Sigmoid colon (tissue), 7 donors: ENCODE data around the gene TOM1. TPM values are rescaled to one million over a fixed set of nuclear protein-coding genes. Genes with fewer than 3 reads are reported as not detected.

Experiments
- DNase-seq: peaks from one replicate; pipeline ENCODE4 v3.0.0-alpha.2; 2019
- H3K27ac ChIP-seq, 4 donors: fragments of 200-600 bp; sonication (generic); one replicate each; pipeline ENCODE4 v1.5.1; 2016 to 2019; ENCODE audit warnings: mild to moderate bottlenecking in 1 of 4
- H3K27me3 ChIP-seq, 3 donors: fragments of 200-600 bp; sonication (generic); one replicate each; pipeline ENCODE4 v1.5.1; 2019; ENCODE audit warnings: mild to moderate bottlenecking in 1 of 3
- H3K36me3 ChIP-seq, 4 donors: fragments of 200-600 bp; sonication (generic); one replicate each; pipeline ENCODE4 v1.5.1; 2016 to 2019
- H3K4me1 ChIP-seq, 4 donors: fragments of 200-600 bp; sonication (generic); one replicate each; pipeline ENCODE4 v1.5.1; 2017 to 2019
- H3K4me3 ChIP-seq, 4 donors: fragments of 200-600 bp; sonication (generic); one replicate each; pipeline ENCODE4 v1.5.1; 2017 to 2019; ENCODE audit warnings: mild to moderate bottlenecking in 2 of 4, moderate library complexity in 1 of 4
- H3K9me3 ChIP-seq, 4 donors: fragments of 200-600 bp in 3 of 4; sonication (generic) in 3 of 4; one replicate each; pipeline versions ENCODE4 v1.5.1 to v1.6.1; 2013 to 2019
- CTCF ChIP-seq, 4 experiments: fragments of 450-650 bp in 3 of 4; fragments of 200-600 bp in 1 of 4; IDR thresholded peaks; one replicate each; pipeline ENCODE4 v1.5.1; 2016 to 2019; ENCODE audit warnings: antibody characterized with exemption in 4 of 4, mild to moderate bottlenecking in 3 of 4, moderate library complexity in 2 of 4
- EP300 ChIP-seq, 4 donors: sonication (generic); formaldehyde crosslinking; IDR thresholded peaks; one replicate each; pipeline ENCODE4 v1.6.1; 2017; ENCODE audit warnings: antibody characterized with exemption in 4 of 4
- POLR2A ChIP-seq, 2 donors: fragments of 450-650 bp; IDR thresholded peaks; one replicate each; pipeline ENCODE4 v1.6.1; 2016; ENCODE audit warnings: antibody characterized with exemption in 2 of 2, mild to moderate bottlenecking in 2 of 2, moderate library complexity in 2 of 2
- POLR2AphosphoS5 ChIP-seq, 4 donors: sonication (generic); formaldehyde crosslinking; IDR thresholded peaks; one replicate each; pipeline ENCODE4 v1.6.1; 2017; ENCODE audit warnings: antibody characterized with exemption in 4 of 4
- WGBS, 2 donors: extraction: QIAGEN DNeasy Blood & Tissue Kit; methylation state at CpG; one replicate each; pipeline ENCODE4 v1.1.7; 2013; 5-methylcytosine and 5-hydroxymethylcytosine counted together
- intact Hi-C: fragments of 100-400 bp; cut with DNase I; formaldehyde crosslinking; loops from one replicate; pipeline ENCODE4 v1.15.1; 2023
- polyA plus RNA-seq, 3 donors: library from polyadenylated mRNA; stranded (reverse); fragments of 200-250 nt; gene quantifications; one replicate each; pipeline ENCODE4 v1.2.3, GENCODE V29; 2013
- total RNA-seq, 4 donors: library from RNA; depleted of rRNA; stranded (reverse); fragments of >200 nt; gene quantifications; one replicate each; pipeline ENCODE4 v1.1.0, GENCODE V29; 2016
- donor health status: healthy with polysubstance abuse.
- donor health status: Bipolar disorder and iron deficiency.
- donor health status: healthy.

TOM1 gene
- total and polyA plus RNA-seq, 7 donors, result 32.5 to 66.5 (median 50.8) TPM

- Histone ChIP-seq H3K27me3 (no peaks in the 10 kb centered on the region), H3K27ac (no peak overlapping the region), H3K36me3 (no peaks in the 10 kb centered on the region), H3K4me1 (peaks cover 0 to 36% (median 30%) of the 10 kb centered on the region in 4 donors), H3K9me3 (no peaks in the 10 kb centered on the region), H3K4me3 (no peak overlapping the region)
- no peak for TF ChIP-seq CTCF (IDR thresholded peaks at IDR 0.05)
- TF ChIP-seq POLR2AphosphoS5 (IDR thresholded peaks at IDR 0.05), result no peak
- no peak for TF ChIP-seq POLR2A (IDR thresholded peaks at IDR 0.05)
- no peak for TF ChIP-seq EP300 (IDR thresholded peaks at IDR 0.05)
- DNase-seq, result no peak
- intact Hi-C loops, result no loop called here
- 51 to 86% methylated on average over 6 of the region's 6 CpGs for WGBS, 2 donors
Measured at GRCh38 chr22:35308480-35309021, 8.9 kb downstream of the TOM1 start.

GRCh38 chr22:35310556-35311550 lies 11.2 kb downstream of the TOM1 start:
- 21 to 56% methylated on average over 18 of the region's 18 CpGs for WGBS, 2 donors
- H3K9me3 ChIP-seq, result no peaks in the 10 kb centered on the region
- intact Hi-C loops, result no loop called here
- H3K27ac ChIP-seq, result no peak overlapping the region
- H3K27me3 ChIP-seq, result no peaks in the 10 kb centered on the region
- TF ChIP-seq EP300 (IDR thresholded peaks at IDR 0.05) (no peak), CTCF (IDR thresholded peaks at IDR 0.05) (no peak), POLR2A (IDR thresholded peaks at IDR 0.05) (peak in 1 of 2 donors; percentile 8), POLR2AphosphoS5 (IDR thresholded peaks at IDR 0.05) (no peak)
- peaks cover 0 to 56% (median 52%) of the 10 kb centered on the region in 4 donors for H3K4me1 ChIP-seq
- no peak for DNase-seq
- H3K4me3 ChIP-seq, result no peak overlapping the region
- H3K36me3 ChIP-seq, result no peaks in the 10 kb centered on the region

- Histone ChIP-seq H3K27me3 (no peaks in the 10 kb centered on the region), H3K4me1 (peaks cover 0 to 56% (median 48%) of the 10 kb centered on the region in 4 donors), H3K27ac (no peak overlapping the region), H3K36me3 (no peaks in the 10 kb centered on the region), H3K4me3 (no peak overlapping the region), H3K9me3 (no peaks in the 10 kb centered on the region)
- TF ChIP-seq POLR2AphosphoS5 (IDR thresholded peaks at IDR 0.05) (no peak), CTCF (IDR thresholded peaks at IDR 0.05) (no peak), POLR2A (IDR thresholded peaks at IDR 0.05) (no peak), EP300 (IDR thresholded peaks at IDR 0.05) (no peak)
- WGBS, 2 donors, result 88 to 91% methylated on average over 8 of the region's 8 CpGs
- intact Hi-C loops, result no loop called here
- no peak for DNase-seq
Measured at GRCh38 chr22:35311551-35311999, 11.9 kb downstream of the TOM1 start.

DNA sequence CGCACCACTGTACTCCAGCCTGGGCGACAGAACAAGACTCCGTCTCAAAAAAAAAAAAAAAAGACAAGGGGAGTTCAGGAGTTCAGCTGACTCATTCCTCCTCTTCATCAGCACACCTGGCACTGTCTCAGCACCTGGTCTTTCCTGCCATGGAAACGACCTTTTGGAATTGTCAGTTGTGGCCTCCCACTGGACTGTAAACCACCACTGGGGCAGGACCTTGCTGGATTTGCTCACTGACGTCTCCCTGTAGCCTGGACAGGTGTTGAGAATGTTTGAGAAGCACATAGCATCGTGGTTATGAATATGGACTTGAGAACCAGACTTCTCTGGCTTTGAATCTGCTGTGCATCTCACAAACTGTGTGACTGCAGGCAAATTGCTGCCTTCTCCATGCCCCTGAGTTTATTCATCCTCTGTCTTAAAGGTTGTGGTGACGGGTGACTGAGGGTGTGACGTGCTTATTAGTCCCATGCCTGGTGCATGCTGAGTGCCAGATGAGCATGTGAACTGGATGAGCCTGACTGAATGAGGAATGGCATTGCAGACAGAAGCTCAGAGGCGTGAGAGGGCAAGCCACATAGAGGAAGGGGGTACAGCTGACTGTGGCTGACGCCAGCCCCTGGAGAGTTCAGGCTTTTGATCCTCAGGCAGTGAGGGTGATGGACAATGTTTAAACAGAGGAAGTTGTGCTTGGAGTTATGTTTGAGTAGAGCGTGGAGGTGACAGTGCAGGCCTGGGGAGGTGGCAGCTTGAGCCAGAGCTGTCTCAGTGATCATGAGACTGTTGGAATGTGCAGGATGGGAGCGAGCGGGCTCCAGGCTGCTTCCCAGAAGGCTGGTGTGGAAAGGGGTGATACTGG lies 12.7 kb downstream of the TOM1 start:
- peak; percentile 52 for DNase-seq
- peaks cover 0 to 49% (median 43%) of the 10 kb centered on the region in 4 donors for H3K4me1 ChIP-seq
- intact Hi-C loops, result no loop called here

More for the DNA sequence above, 12.7 kb downstream of the TOM1 start:
- H3K4me3 ChIP-seq, result no peak overlapping the region
- WGBS, 2 donors, result 43 to 65% methylated on average over 13 of the region's 13 CpGs
- TF ChIP-seq POLR2A (IDR thresholded peaks at IDR 0.05) (no peak), EP300 (IDR thresholded peaks at IDR 0.05) (no peak), POLR2AphosphoS5 (IDR thresholded peaks at IDR 0.05) (no peak), CTCF (IDR thresholded peaks at IDR 0.05) (no peak)
- H3K27me3 ChIP-seq, result no peaks in the 10 kb centered on the region
- peak overlapping the region in 3 of 4 donors; percentile 59 to 67 (median 61) for H3K27ac ChIP-seq
- no peaks in the 10 kb centered on the region for H3K9me3 ChIP-seq
- H3K36me3 ChIP-seq, result peaks cover 0 to 4% (median 1%) of the 10 kb centered on the region in 4 donors
